SK-N-MC (cell line): ENCODE measurements around the gene PDE7B.
A peak's percentile ranks its signal among the peaks of the same experiment; 100 is the strongest.

Experiments
- DNase-seq: peaks from one replicate; pipeline ENCODE4 v3.0.0-alpha.2; 2011; ENCODE audit warnings: low read depth, low spot score
- H3K27ac ChIP-seq: fragments of 200-600 bp; sonication (generic); 2 replicates; pipeline ENCODE4 v1.5.1; 2016; ENCODE audit warnings: mixed run types
- H3K36me3 ChIP-seq: fragments of 200-600 bp; sonication (generic); 2 replicates; pipeline ENCODE4 v1.6.1; 2017; ENCODE audit warnings: antibody characterized with exemption, low read length, mixed read lengths; ENCODE audit not compliant: insufficient read depth
- H3K4me3 ChIP-seq: fragments of 200-600 bp; sonication (generic); 2 replicates; pipeline ENCODE4 v1.5.1; 2016
- H3K9ac ChIP-seq: fragments of 200-600 bp; sonication (generic); 2 replicates; pipeline ENCODE4 v1.8.0; 2017; ENCODE audit warnings: mixed run types, mixed read lengths; ENCODE audit not compliant: insufficient read length
- H3K9me3 ChIP-seq: fragments of 200-600 bp; sonication (generic); 2 replicates; pipeline ENCODE4 v1.6.1; 2017; ENCODE audit warnings: low read depth, mild to moderate bottlenecking, antibody characterized with exemption, low read length, moderate library complexity, mixed read lengths
- EZH2 ChIP-seq: fragments of 200-600 bp; sonication (generic); IDR thresholded peaks from one replicate; pipeline ENCODE4 v1.6.1; 2017; ENCODE audit warnings: antibody characterized with exemption
- FOXP2 ChIP-seq: optimal IDR thresholded peaks from 2 replicates; pipeline ENCODE3; 2011; ENCODE audit warnings: mild to moderate bottlenecking, moderate library complexity; ENCODE audit not compliant: insufficient read depth; ENCODE audit errors: extremely low read length, control extremely low read depth
- POLR2AphosphoS5 ChIP-seq: IDR thresholded peaks from 2 replicates; pipeline ENCODE4 v1.6.1; 2012; ENCODE audit warnings: mild to moderate bottlenecking, low read depth, low read length, borderline replicate concordance

Gene PDE7B

GRCh38 chr6:136118787-136119186 lies 267.3 kb downstream of the PDE7B start:
- no peaks in the 10 kb centered on the region for H3K36me3 ChIP-seq
- peak overlapping the region; percentile 42 for H3K9ac ChIP-seq
- no peak for TF ChIP-seq FOXP2
- no peak for TF ChIP-seq EZH2
- TF ChIP-seq POLR2AphosphoS5 = peak; percentile 33; the same call in 1 of the 2 replicates
- DNase-seq = no peak
- H3K27ac ChIP-seq = peak overlapping the region; percentile 53; the same call in 1 of the 2 replicates
- H3K4me3 ChIP-seq = peak overlapping the region; percentile 57
- no peaks in the 10 kb centered on the region for H3K9me3 ChIP-seq

- no peak for TF ChIP-seq FOXP2
- no peak for TF ChIP-seq POLR2AphosphoS5
- TF ChIP-seq EZH2 = no peak
- Histone ChIP-seq H3K4me3 (no peak overlapping the region), H3K9ac (no peak overlapping the region), H3K9me3 (no peaks in the 10 kb centered on the region), H3K36me3 (no peaks in the 10 kb centered on the region), H3K27ac (no peak overlapping the region)
- no peak for DNase-seq
These were observed 272.0 kb downstream of the PDE7B start for GRCh38 chr6:136123468-136123867.

GRCh38 chr6:136125585-136125984 lies 274.1 kb downstream of the PDE7B start:
- no peak overlapping the region for H3K27ac ChIP-seq
- no peaks in the 10 kb centered on the region for H3K36me3 ChIP-seq
- H3K9ac ChIP-seq = no peak overlapping the region
- H3K4me3 ChIP-seq = no peak overlapping the region
- TF ChIP-seq EZH2 (no peak), POLR2AphosphoS5 (no peak), FOXP2 (no peak)
- H3K9me3 ChIP-seq = no peaks in the 10 kb centered on the region
- no peak for DNase-seq

GRCh38 chr6:136127873-136128272 lies 276.4 kb downstream of the PDE7B start:
- H3K4me3 ChIP-seq = no peak overlapping the region
- no peak for TF ChIP-seq POLR2AphosphoS5
- TF ChIP-seq EZH2 = no peak
- no peak for TF ChIP-seq FOXP2
- H3K9me3 ChIP-seq = no peaks in the 10 kb centered on the region
- H3K27ac ChIP-seq = no peak overlapping the region
- no peak overlapping the region for H3K9ac ChIP-seq
- no peaks in the 10 kb centered on the region for H3K36me3 ChIP-seq
- no peak for DNase-seq

- Histone ChIP-seq H3K27ac (no peak overlapping the region), H3K4me3 (no peak overlapping the region), H3K9me3 (no peaks in the 10 kb centered on the region), H3K9ac (no peak overlapping the region), H3K36me3 (no peaks in the 10 kb centered on the region)
- no peak for TF ChIP-seq POLR2AphosphoS5
- TF ChIP-seq FOXP2 = no peak
- no peak for TF ChIP-seq EZH2
- no peak for DNase-seq
These were observed 277.9 kb downstream of the PDE7B start for GRCh38 chr6:136129365-136129764.

- no peaks in the 10 kb centered on the region for H3K36me3 ChIP-seq
- no peak overlapping the region for H3K27ac ChIP-seq
- no peak overlapping the region for H3K9ac ChIP-seq
- no peak overlapping the region for H3K4me3 ChIP-seq
- H3K9me3 ChIP-seq = no peaks in the 10 kb centered on the region
- TF ChIP-seq EZH2 (no peak), FOXP2 (no peak), POLR2AphosphoS5 (no peak)
- DNase-seq = no peak
These were observed 282.8 kb downstream of the PDE7B start for GRCh38 chr6:136134268-136134667.

- TF ChIP-seq POLR2AphosphoS5 = no peak
- DNase-seq = no peak
These were observed 283.2 kb downstream of the PDE7B start for GRCh38 chr6:136134751-136135150.

GRCh38 chr6:136136274-136136673 lies 284.8 kb downstream of the PDE7B start:
- no peak for DNase-seq

More at GRCh38 chr6:136134751-136135150, 283.2 kb downstream of the PDE7B start:
- Histone ChIP-seq H3K36me3 (no peaks in the 10 kb centered on the region), H3K4me3 (no peak overlapping the region), H3K27ac (no peak overlapping the region), H3K9ac (no peak overlapping the region), H3K9me3 (no peaks in the 10 kb centered on the region)

GRCh38 chr6:136137008-136137692 lies 285.6 kb downstream of the PDE7B start:
- Histone ChIP-seq H3K9me3 (no peaks in the 10 kb centered on the region), H3K9ac (no peak overlapping the region), H3K36me3 (no peaks in the 10 kb centered on the region), H3K4me3 (no peak overlapping the region), H3K27ac (no peak overlapping the region)
- TF ChIP-seq POLR2AphosphoS5 (no peak), EZH2 (no peak), FOXP2 (no peak)
- DNase-seq = no peak

More at GRCh38 chr6:136136274-136136673, 284.8 kb downstream of the PDE7B start:
- Histone ChIP-seq H3K9ac (no peak overlapping the region), H3K4me3 (no peak overlapping the region), H3K9me3 (no peaks in the 10 kb centered on the region), H3K27ac (no peak overlapping the region), H3K36me3 (no peaks in the 10 kb centered on the region)
- no peak for TF ChIP-seq POLR2AphosphoS5
- TF ChIP-seq FOXP2 = no peak
- TF ChIP-seq EZH2 = no peak
